Effector memory CD8-positive, alpha-beta T cell (primary cell): ENCODE measurements around the gene LIG1.

Experiments used
- ATAC-seq: fragments of 150-1000 bp; cut with Tn5 transposase; replicated peaks from 2 replicates; pipeline ENCODE4 v1.10.0; 2021; ENCODE audit warnings: mild to moderate bottlenecking, moderate library complexity
- DNase-seq, 3 experiments: peaks; one replicate each; pipeline ENCODE4 v3.0.0; 2021
- H3K27ac Mint-ChIP-seq, 2 donors: one replicate each; pipeline ENCODE4 v1.8.0; 2022; ENCODE audit warnings: mild to moderate bottlenecking in 2 of 2, mixed read lengths in 2 of 2, moderate library complexity in 2 of 2
- H3K27me3 Mint-ChIP-seq, 2 donors: one replicate each; pipeline ENCODE4 v1.8.0; 2022; ENCODE audit warnings: mixed read lengths in 2 of 2
- H3K36me3 Mint-ChIP-seq: one replicate; pipeline ENCODE4 v1.8.0; 2022; ENCODE audit warnings: mild to moderate bottlenecking, moderate library complexity, mixed read lengths; ENCODE audit not compliant: insufficient read depth
- H3K4me1 Mint-ChIP-seq, 2 donors: one replicate each; pipeline ENCODE4 v1.8.0; 2022; ENCODE audit warnings: low read depth in 2 of 2, mixed read lengths in 2 of 2
- H3K4me3 Mint-ChIP-seq, 2 donors: one replicate each; pipeline ENCODE4 v1.8.0; 2022; ENCODE audit warnings: mild to moderate bottlenecking in 2 of 2, mixed read lengths in 2 of 2, moderate library complexity in 2 of 2
- H3K9me3 Mint-ChIP-seq, 2 donors: one replicate each; pipeline ENCODE4 v1.8.0; 2022; ENCODE audit warnings: mixed read lengths in 2 of 2

Gene LIG1

DNA sequence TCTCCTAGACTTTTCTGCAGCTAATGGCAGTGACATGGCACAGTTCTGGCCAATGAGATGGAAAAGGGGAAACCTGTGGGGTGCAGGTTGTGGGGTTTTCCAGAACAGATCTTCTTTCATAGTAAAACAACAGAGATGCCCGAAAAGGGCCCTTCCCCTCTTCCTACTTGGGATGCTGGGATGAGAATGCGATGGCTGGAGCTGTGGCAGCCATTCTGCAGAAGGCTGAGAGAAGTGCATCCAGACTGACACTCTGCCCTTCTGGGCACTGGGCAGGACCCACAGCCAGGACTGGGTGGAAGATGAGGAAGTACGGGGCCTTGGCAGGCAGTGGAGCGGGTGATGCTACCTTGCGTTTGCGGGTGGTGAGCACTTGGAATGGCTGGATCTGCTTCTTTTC lies 42.6 kb downstream of the LIG1 start:
- no peak overlapping the region for H3K27ac Mint-ChIP-seq
- DNase-seq = no peak
- H3K4me1 Mint-ChIP-seq = no peaks in the 10 kb centered on the region
- no peak for ATAC-seq
- H3K9me3 Mint-ChIP-seq = peaks cover 0 to 2% of the 10 kb centered on the region in 2 donors
- H3K36me3 Mint-ChIP-seq = peaks cover 41% of the 10 kb centered on the region
- H3K4me3 Mint-ChIP-seq = no peak overlapping the region
- no peaks in the 10 kb centered on the region for H3K27me3 Mint-ChIP-seq

DNA sequence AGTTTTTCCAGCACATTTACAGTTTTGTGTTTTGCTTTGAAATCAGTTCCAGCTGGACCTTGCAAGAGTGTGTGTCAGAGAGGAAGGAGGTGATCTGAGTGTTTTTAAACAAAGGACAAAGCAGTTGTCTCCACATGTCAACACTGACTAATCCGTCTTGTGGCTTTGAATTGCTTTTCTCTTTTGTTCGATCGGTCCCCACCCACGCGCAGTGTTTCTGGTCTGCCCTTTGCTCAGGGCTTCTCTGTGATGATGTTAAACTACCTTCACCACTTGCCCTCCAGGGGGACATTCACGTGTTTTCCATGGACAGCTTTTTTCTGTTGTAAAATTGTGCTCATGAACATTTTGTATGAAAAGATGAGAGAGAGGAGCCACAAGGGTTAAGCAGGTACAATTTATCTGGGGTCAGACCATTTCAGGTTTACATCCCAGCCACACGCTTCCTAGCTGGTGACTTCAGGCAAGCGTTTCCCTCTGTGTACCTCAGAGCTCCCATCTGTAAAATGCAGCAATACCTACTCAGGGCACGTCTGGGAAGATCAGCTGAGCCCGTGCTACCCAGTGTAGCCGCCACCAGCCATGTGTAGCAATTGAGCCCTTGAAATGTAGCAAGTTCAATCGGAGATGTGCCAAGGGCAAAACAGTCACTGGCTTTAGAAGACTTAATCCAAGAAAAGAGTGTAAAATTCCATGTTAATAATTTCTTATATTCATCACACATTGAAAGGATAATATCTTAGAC lies 46.1 kb downstream of the LIG1 start:
- Mint-ChIP-seq H3K9me3 (peaks cover 0 to 2% of the 10 kb centered on the region in 2 donors), H3K27me3 (no peaks in the 10 kb centered on the region), H3K27ac (peak overlapping the region in 1 of 2 donors; percentile 20), H3K4me1 (no peaks in the 10 kb centered on the region), H3K4me3 (no peak overlapping the region), H3K36me3 (peaks cover 19% of the 10 kb centered on the region)
- DNase-seq = no peak
- ATAC-seq = no peak

DNA sequence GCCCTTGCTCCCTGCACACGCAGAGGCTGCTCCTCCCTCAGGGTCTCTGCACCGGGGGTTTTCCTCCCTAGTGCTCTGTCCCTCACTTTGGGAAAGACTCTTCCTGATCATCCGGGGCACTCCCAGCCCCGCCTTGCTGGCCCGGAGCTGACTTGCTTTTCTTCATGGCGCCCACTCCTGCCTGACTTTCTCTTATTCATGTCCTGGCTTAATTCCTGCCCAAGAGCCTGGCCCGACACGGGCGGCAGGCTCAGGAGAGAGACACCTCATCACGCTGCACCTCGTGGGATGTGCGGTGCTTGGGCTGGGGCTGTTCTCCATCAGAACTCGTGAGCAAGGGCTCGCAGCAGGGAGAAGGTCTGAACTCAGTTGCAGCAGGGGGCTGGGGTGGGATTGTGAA lies 47.7 kb downstream of the LIG1 start:
- ATAC-seq (no peak), DNase-seq (no peak)
- H3K9me3 Mint-ChIP-seq = no peaks in the 10 kb centered on the region
- H3K36me3 Mint-ChIP-seq = peaks cover 17% of the 10 kb centered on the region
- peaks cover 5 to 7% of the 10 kb centered on the region in 2 donors for H3K4me1 Mint-ChIP-seq
- H3K4me3 Mint-ChIP-seq = no peak overlapping the region
- no peak overlapping the region for H3K27ac Mint-ChIP-seq
- H3K27me3 Mint-ChIP-seq = no peaks in the 10 kb centered on the region

DNA sequence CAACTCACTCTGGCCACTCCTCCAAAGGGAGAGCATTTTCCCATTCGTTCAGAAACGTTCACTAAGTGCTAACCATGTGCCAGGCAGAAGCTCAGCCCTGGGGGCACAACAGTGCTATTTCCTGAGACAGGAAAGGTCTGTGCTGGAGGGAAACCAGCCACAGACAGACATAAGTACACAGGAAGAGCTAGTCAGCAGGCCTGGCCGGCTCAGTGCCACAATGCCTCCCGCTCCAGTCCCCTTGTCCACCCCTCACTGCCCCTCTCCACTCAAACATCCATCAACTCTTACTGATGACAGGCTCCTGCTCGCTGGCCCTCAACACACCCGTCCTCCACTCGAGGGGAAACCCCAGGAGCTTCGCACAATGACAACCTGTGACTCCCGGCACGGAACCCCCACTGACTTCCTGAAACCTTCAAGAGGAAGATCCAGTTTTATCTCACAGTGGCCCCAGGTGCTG lies 48.2 kb downstream of the LIG1 start:
- H3K27ac Mint-ChIP-seq = peak overlapping the region in 1 of 2 donors; percentile 29
- no peaks in the 10 kb centered on the region for H3K9me3 Mint-ChIP-seq
- no peak overlapping the region for H3K4me3 Mint-ChIP-seq
- DNase-seq (no peak), ATAC-seq (no peak)
- H3K4me1 Mint-ChIP-seq = peaks cover 5 to 7% of the 10 kb centered on the region in 2 donors
- no peaks in the 10 kb centered on the region for H3K27me3 Mint-ChIP-seq
- peaks cover 15% of the 10 kb centered on the region for H3K36me3 Mint-ChIP-seq

DNA sequence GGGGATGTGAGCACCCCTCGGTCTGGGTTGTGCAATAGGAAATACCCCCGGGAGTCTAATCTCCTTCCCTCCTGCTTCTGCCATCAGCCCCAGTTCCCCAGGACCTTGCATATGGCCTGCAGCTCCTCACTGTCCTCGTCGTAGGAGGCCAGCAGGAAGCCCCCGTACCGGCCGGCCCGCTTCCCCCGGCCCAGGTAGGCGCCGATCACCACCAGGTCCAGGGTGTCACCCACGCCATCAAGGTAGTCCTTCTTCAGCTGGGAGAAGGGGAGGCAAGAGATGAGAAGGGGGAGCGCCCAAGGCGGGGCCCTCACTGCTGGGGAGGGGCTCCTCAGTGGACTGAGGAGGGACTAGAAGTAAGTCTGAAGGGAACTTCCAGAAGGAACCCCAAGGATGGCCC lies 49.1 kb downstream of the LIG1 start:
- Mint-ChIP-seq H3K9me3 (no peaks in the 10 kb centered on the region), H3K27ac (no peak overlapping the region), H3K27me3 (no peaks in the 10 kb centered on the region), H3K4me3 (no peak overlapping the region), H3K36me3 (peaks cover 15% of the 10 kb centered on the region), H3K4me1 (peaks cover 5 to 7% of the 10 kb centered on the region in 2 donors)
- DNase-seq = no peak
- no peak for ATAC-seq

DNA sequence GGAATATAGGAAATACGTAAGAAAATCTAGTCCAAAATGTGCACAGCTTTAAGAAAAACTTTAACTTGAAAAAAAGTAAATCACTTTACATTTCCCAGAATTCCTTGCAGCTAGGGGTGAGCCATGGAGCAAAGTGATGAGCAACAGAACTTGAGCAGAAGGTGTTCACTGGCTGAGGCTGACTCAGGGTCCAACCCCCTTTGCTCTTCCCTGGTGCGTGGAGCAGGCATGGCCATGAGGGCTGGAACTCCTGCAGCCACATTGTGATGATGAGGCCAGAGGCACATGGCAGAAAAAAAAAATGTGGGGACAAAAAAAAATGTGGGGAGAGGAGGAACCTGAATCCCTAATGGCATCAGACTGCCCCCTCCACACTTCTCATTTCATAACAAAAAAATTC lies 49.6 kb downstream of the LIG1 start:
- Mint-ChIP-seq H3K27me3 (no peaks in the 10 kb centered on the region), H3K36me3 (peaks cover 15% of the 10 kb centered on the region), H3K4me3 (no peak overlapping the region), H3K9me3 (no peaks in the 10 kb centered on the region), H3K4me1 (peaks cover 5 to 7% of the 10 kb centered on the region in 2 donors), H3K27ac (no peak overlapping the region)
- ATAC-seq (no peak), DNase-seq (no peak)

DNA sequence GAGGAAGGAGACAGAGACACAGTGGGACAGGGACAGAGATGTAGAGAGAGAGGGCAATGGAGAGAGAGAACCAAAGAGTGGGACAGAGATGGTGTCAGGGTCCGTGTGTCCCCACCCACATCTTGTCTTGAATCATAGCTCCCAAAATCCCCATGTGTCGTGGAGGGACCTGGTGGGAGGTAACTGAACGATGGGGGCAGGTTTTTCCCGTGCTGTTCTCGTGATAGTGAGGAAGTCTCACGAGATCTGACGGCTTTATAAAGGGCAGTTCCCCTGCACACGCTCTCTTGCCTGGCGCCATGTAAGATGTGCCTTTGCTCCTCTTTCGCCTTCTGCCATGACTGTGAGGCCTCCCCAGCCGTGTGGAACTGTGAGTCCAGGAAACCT lies 52.0 kb downstream of the LIG1 start:
- Mint-ChIP-seq H3K27ac (peak overlapping the region; percentile 68 to 90), H3K36me3 (peaks cover 8% of the 10 kb centered on the region), H3K9me3 (no peaks in the 10 kb centered on the region), H3K27me3 (no peaks in the 10 kb centered on the region), H3K4me1 (peaks cover 5 to 8% of the 10 kb centered on the region in 2 donors), H3K4me3 (no peak overlapping the region)
- DNase-seq (no peak), ATAC-seq (no peak)

DNA sequence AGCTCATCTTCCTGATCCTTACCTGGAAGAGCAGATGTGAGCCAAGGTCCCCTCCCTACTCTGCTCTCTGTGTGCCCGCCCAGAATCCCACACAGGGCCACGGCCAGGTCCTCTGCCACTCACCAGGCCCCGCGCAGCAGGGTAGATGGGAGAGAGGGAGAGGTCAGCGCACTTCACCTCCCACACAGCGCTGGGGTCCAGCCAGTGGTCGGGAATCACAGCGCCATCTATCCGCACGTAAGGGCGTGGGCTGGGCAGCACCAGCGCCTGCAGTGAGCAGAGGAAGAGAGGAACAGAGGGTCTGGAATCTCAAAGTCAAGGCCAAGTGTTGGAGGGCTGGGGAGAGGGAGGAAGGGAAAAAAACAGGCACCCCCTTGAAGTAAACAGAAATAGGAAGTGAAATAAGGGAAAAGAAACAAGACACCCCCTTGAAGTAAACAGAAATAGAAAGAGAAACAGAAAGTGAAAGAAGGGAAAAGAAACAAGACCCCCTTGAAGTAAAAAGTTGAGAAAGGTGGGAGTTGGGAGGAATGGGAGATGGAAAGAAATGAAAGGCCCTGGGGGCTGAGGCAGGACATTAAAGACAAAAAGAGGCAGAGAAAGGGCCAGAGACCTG lies 52.5 kb downstream of the LIG1 start:
- peaks cover 5 to 11% of the 10 kb centered on the region in 2 donors for H3K4me1 Mint-ChIP-seq
- H3K9me3 Mint-ChIP-seq = no peaks in the 10 kb centered on the region
- no peaks in the 10 kb centered on the region for H3K27me3 Mint-ChIP-seq
- peaks cover 5% of the 10 kb centered on the region for H3K36me3 Mint-ChIP-seq
- H3K4me3 Mint-ChIP-seq = no peak overlapping the region
- DNase-seq (no peak), ATAC-seq (no peak)
- H3K27ac Mint-ChIP-seq = peak overlapping the region; percentile 68 to 90

DNA sequence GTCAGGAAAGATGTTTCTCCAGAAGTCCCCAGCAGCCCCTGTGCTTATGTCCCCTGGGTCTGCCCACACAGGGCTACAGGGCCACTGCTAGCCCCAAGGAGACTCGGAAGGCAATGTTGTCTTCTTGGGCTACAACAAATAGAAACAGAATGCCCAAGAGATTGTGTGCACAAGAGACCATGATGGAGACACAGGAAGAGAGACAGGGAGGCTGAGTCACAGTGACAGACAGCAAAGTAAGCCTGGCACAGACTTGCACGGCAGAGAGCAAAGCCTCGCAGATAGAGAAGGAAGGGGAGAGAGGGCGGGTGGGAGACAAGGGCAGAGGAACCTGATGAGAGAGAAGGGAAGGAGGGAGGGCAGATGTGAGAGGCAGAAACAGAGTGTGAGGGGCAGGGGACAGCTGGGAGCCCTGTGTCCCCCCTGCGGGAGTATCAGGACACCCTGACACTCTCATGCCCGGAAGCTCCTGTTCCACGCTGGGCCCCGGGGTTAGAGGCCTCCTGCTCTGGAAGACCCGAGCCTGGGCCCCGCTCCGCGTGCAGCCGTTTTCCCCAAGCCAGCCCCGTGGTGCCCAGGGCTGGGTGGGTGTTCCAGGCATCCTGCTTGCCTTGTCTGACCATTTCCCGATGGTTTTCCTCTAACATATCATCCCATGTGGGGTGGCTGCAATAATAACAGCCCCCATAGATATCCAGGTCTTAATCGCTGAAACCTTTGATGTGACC lies 56.8 kb downstream of the LIG1 start:
- H3K36me3 Mint-ChIP-seq = peaks cover 23% of the 10 kb centered on the region
- no peaks in the 10 kb centered on the region for H3K27me3 Mint-ChIP-seq
- no peak overlapping the region for H3K4me3 Mint-ChIP-seq
- no peaks in the 10 kb centered on the region for H3K9me3 Mint-ChIP-seq
- ATAC-seq = no peak
- peaks cover 9 to 20% of the 10 kb centered on the region in 2 donors for H3K4me1 Mint-ChIP-seq
- peak overlapping the region in 1 of 2 donors; percentile 80 for H3K27ac Mint-ChIP-seq
- no peak for DNase-seq

DNA sequence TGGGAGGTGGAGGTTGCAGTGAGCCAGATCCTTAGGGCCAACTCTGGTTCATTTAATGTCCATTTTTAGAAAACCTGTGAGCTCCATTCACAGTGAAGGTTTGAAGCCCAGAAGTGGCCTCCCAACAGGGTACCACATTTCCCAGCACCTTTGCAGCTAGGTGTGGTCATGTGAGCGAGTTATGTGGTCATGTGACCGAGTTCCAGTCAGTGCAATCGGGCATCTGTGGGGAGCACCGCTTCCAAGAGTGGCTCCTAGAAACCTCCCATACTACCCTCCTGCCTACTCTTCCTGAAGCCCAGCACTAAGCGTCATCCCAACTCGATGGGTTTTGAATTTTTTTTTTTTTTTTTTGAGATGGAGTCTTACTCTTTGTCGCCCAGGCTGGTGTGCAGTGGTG lies 58.9 kb downstream of the LIG1 start:
- peaks cover 18% of the 10 kb centered on the region for H3K36me3 Mint-ChIP-seq
- H3K9me3 Mint-ChIP-seq = no peaks in the 10 kb centered on the region
- peak overlapping the region; percentile 1 to 86 for H3K4me3 Mint-ChIP-seq
- no peaks in the 10 kb centered on the region for H3K27me3 Mint-ChIP-seq
- peak overlapping the region in 1 of 2 donors; percentile 96 for H3K27ac Mint-ChIP-seq
- DNase-seq (no peak), ATAC-seq (no peak)
- peaks cover 10 to 20% of the 10 kb centered on the region in 2 donors for H3K4me1 Mint-ChIP-seq

DNA sequence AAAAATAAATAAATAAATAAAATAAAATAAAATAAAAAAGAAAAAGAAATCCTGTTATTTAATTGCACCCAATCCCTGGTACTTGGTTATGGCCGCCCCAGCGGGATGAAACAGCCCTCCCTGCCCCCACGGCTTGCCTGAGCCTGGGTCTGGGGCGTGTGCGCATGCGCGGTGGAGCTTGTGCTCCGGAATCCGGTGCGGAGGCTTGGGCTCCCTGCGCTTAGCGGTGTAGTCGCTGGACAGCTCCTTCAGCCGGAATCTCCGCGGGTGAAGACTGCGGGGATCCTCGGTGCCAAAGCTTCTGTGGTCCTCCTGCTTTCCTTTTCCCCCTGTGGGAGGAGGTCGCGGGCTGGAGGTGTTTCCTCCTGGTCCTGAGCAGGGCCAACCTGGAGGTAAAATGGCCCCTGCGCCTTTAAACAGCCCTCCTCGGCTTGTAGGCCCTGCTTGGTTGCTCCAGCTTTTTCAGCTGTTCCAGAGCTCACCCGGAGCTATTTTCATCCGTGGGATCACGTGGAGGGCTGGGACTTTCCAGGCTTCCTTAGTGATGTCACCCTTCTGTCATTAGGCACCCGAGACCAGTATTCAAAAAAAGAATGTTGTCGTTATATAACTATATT lies 59.7 kb downstream of the LIG1 start, which contains the start of gene PLA2G4C:
Gene PLA2G4C, minus strand, starts transcription at position 468 of the 617 bp plus-strand sequence. CDS start 4,288 bp downstream, outside the sequence.
- H3K27me3 Mint-ChIP-seq = no peaks in the 10 kb centered on the region
- H3K9me3 Mint-ChIP-seq = no peaks in the 10 kb centered on the region
- DNase-seq (peak; percentile 70 to 73 (median 72)), ATAC-seq (peak; percentile 80)
- peak within 1 kb of the TSS; percentile 35 to 96 for H3K27ac Mint-ChIP-seq
- peaks cover 10 to 20% of the 10 kb centered on the region in 2 donors for H3K4me1 Mint-ChIP-seq
- H3K4me3 Mint-ChIP-seq = peak within 1 kb of the TSS; percentile 76 to 86
- peaks cover 18% of the 10 kb centered on the region for H3K36me3 Mint-ChIP-seq

DNA sequence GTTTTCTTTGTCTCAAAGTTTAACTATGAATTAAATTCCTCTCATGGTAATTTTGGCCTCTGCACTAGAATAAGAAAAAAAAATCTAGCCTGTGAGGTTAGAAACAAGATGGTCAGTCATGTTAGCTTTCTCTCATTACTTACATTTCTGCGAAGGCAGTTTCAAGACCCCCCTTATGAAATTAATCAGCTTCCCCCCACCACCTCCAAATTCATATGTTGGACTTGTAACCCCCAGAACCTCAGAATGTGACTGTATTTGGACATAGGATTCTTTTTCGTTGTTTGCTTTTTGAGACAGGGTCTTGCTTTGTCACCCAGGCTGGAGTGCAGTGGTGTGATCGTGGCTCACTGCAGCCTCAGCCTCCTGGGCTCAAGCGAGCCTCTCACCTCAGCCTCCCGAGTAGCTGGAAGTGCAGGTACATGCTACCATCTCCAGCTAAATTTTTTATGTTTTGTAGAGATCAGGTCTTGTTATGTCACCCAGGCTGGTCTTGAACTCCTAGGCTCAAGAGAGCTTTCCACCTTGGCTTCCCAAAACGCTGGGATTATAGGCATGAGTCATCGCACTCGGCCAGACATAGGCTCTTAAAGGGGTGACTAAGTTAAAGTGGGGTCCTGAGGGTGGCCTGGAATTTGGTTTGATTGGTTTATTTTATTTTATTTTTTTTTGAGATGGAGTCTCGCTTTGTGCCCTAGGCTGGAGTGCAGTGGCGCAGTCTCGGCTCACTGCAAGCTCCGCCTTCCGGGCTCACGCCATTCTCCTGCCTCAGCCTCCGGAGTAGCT lies 61.0 kb downstream of the LIG1 start:
- peaks cover 18% of the 10 kb centered on the region for H3K36me3 Mint-ChIP-seq
- no peaks in the 10 kb centered on the region for H3K27me3 Mint-ChIP-seq
- no peaks in the 10 kb centered on the region for H3K9me3 Mint-ChIP-seq
- peak overlapping the region in 1 of 2 donors; percentile 96 for H3K27ac Mint-ChIP-seq
- peaks cover 10 to 20% of the 10 kb centered on the region in 2 donors for H3K4me1 Mint-ChIP-seq
- H3K4me3 Mint-ChIP-seq = peak overlapping the region in 1 of 2 donors; percentile 86
- DNase-seq = no peak
- ATAC-seq = no peak
